IPS DF 4.7 (cell line): Measurements from ENCODE around the gene RABGAP1.

Experiments
- DNase-seq: peaks from one replicate; pipeline ENCODE4 v3.0.0-alpha.2; 2013; ENCODE audit warnings: low spot score; ENCODE audit errors: extremely low read depth

The RABGAP1 gene

GRCh38 chr9:123008909-123009308 lies 68.1 kb downstream of the RABGAP1 start:
- DNase-seq: no peak

- no peak for DNase-seq
Observed at GRCh38 chr9:123011380-123011779, 70.6 kb downstream of the RABGAP1 start.

- DNase-seq: no peak
Observed at GRCh38 chr9:123011878-123012528, 71.2 kb downstream of the RABGAP1 start.

- no peak for DNase-seq
Observed at GRCh38 chr9:123016631-123017030, 75.8 kb downstream of the RABGAP1 start.

DNA sequence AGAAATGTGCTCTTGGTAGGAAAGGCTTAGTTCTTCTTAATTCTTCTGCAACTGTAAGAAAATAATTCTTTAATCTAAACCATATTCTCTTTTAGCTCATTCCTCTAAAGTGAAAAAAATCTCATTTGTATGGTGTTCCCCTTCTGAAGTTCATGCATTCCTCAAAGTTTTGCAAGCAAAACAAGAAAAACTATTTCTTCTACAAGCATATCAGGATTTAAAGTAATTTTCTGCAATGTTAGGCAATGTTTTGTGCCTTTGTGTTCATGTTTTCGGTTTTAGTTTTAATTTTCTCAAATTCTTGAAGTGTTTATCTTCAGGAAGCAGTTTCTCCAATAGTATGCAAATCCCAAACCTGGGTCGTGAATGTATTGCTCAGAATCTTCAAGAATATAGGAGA lies 80.0 kb downstream of the RABGAP1 start:
- no peak for DNase-seq

- no peak for DNase-seq
Observed at GRCh38 chr9:123026425-123026824, 85.6 kb downstream of the RABGAP1 start.

DNA sequence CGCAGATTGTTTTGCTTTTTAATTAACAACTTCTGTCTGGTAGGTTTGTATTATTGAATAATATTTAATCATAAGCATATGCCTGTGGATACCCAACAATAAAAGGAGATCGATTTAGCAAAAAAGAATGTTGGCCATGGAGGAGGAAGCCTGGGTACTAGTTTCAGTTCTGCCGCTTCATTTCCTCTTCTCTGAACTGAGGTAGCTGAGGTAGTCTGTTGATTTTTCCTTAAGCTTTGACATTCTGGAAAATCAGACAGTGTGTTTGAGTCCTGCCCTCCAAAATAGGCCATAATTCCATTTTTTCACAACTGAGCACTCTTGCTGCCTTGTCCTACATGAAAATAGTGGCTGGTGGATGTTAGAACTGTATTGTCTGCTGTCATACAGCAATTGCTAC lies 86.7 kb downstream of the RABGAP1 start:
- DNase-seq: no peak

GRCh38 chr9:123028136-123028535 lies 87.3 kb downstream of the RABGAP1 start:
- DNase-seq: no peak

- DNase-seq: no peak
Observed at GRCh38 chr9:123028973-123029372, 88.2 kb downstream of the RABGAP1 start.

DNA sequence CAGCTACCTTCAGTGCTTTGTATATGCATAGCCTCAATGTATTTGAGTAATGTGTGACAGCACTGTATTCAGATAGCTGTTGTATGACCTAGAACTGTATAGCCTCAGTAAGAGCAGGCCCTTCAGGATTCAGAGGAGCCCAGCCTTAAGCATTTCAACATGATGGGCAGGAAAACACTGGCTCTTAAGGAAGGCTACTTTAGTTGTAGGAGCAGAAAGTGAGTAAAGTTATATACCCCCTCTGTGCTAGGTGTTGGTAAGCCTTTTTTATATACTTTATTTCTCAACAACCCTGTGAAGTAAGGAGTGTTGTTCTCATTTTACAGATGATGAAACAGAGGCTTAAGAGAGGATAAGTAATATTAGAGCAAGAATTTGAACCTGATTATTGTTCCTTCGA lies 91.1 kb downstream of the RABGAP1 start:
- no peak for DNase-seq

DNA sequence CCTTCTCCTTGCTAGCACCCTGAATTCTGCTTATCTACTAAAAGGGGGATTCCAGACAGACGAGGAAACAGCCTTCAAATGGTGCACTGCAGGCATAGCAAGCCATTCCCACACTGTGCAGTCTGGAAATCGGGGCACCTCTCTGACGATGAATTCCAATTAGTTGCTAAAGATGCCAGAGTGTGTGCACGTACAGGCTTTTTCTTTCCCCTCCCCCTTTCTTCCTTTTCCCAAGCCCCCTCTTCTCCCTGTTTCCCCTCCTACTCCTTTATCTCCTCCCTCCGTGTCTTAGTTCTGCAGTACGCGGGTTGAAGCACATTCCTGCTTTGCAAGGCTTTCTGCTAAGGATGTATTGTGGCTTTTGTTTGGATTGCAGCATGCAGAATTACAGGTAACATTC lies 92.5 kb downstream of the RABGAP1 start, which contains the start of gene GPR21:
GPR21 (plus strand) TSS at position 316 of the 400 bp plus-strand sequence. CDS start 900 bp downstream, outside the sequence.
- DNase-seq: no peak

- no peak for DNase-seq
Observed at GRCh38 chr9:123033864-123034601, 93.2 kb downstream of the RABGAP1 start.

DNA sequence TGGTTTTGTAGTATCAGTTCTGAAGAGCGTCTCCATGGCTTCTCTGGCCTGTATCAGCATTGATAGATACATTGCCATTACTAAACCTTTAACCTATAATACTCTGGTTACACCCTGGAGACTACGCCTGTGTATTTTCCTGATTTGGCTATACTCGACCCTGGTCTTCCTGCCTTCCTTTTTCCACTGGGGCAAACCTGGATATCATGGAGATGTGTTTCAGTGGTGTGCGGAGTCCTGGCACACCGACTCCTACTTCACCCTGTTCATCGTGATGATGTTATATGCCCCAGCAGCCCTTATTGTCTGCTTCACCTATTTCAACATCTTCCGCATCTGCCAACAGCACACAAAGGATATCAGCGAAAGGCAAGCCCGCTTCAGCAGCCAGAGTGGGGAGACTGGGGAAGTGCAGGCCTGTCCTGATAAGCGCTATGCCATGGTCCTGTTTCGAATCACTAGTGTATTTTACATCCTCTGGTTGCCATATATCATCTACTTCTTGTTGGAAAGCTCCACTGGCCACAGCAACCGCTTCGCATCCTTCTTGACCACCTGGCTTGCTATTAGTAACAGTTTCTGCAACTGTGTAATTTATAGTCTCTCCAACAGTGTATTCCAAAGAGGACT lies 94.2 kb downstream of the RABGAP1 start:
- DNase-seq: no peak

GRCh38 chr9:123035791-123036190 lies 95.0 kb downstream of the RABGAP1 start:
- no peak for DNase-seq

DNA sequence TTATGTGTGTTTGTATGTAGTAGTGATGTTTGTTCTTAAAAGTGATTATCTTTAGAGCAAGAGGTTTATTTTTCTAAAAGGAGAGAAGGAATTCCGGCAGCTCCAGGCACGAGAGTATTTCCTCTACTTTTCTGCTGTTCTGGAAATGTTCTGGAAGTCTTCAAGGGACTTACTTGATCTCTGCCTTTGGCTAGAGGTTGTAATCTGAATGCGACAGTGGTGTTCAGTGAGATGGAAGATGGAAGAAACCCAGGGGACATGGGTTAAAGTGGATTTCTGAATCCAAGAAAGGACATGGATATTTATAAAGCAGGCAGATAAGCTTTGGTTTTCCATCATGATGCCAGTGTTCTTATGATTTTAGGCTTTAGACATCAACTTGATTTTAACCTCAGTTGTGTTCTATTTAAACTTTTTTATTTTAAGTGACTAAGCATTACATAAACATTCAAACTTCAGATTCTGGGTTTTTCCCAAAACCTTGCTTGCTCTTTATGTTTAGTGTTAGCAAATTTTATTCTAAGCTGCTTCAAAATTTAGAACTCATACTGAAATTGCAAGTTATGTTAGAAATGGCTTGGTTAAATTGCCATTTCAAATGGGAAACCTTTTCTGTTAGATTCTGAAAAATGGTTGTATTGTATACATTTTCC lies 96.2 kb downstream of the RABGAP1 start:
- DNase-seq: no peak

DNA sequence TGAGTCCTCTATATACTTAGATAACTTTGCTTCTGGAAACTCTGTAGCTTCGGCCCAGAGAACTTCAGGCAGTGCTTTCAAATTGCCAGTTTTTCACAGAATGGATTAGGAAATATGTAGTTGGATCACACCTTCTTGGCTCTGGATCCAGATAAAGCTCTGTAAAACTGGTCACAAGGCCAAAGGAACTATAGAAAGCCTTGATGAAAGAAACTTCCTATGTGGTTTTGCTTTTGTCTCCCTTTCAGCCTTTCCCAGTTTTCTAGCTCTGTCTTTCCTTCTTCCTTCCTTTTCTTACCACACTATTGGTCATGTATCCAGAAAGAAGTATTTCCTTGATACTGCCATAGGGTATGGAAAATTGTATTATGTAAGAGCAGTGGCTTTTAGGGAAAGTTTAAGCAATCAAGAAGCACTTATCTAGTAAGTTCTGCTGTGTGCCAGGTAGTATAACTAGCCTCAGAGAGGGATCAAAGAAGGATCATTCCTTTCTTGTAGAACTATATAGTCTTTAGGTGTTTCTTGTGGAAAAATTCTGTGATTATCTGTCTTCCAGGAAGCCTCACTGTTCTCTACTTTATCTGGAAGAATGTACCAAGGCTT lies 98.9 kb downstream of the RABGAP1 start:
- no peak for DNase-seq

DNA sequence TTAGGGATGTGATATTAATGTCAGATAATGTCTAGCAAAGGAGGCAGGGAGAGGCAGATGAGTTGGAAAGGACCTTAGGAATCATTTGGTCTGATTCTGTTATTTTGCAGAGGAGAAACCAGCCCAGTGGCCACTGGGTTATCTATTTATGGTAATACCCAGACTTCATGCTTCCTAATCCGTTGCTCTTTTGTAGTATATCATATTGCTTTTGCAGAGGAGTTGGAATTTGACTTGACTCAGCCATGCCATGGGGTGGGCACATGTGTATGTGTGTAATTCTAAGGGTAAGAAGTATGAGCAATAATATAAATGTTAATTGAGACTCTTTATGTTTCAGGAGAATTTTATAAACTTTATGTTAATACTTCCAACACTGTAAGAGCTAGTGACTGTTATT lies 100.0 kb downstream of the RABGAP1 start:
- no peak for DNase-seq

DNA sequence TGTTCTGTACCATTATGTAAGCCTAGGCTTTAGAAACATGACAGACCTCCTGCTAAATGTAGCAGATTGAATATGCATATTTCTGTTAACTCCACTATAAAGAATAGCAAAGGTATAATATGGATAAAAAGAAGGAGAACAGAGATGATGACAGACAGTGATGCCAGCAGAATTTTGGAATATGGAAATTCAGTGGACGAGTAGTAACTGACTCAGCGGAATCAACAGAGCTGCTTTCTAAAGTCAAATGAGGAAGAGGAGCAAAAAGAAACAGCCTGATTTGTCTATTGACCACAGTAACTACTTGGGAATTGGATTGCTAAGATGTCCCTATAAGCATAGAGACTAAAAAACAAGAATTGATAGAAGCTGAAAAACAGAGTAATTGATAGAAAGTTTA lies 100.7 kb downstream of the RABGAP1 start:
- no peak for DNase-seq

GRCh38 chr9:123043081-123043939 lies 102.5 kb downstream of the RABGAP1 start:
- no peak for DNase-seq

- DNase-seq: no peak
Observed at GRCh38 chr9:123044586-123044985, 103.8 kb downstream of the RABGAP1 start.
